Measurements from ENCODE around the gene TMEM170A. TPM values are rescaled to one million over a fixed set of nuclear protein-coding genes. Genes with fewer than 3 reads are reported as not detected.
A peak's percentile ranks its signal among the peaks of the same experiment; 100 is the strongest.

The TMEM170A gene
- total and polyA plus RNA-seq, 2 of the 13 experiments (the other 11 are each of a cell fraction or from before 2014, with no cell fraction given) = 35.7 to 39.7 TPM

DNA sequence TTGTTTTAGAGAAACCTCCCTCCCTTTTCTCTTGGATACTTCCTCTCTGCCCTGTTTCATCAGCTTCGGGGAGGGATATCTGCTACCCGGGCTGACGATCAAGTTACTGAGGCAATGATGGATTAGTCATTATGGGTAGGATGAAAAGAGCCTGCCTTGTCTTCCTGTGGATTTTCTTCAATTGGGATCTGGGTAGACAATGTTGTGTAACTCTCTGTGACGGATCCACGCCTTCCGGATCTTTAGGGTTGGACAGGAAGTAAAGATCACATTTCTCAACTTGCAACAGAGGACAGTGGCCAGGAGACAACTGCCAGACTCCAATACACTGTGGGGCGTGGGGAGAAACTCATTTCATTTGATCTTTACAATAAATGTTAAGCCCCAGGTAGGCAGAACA, 42.1 kb upstream of the TMEM170A start (continued):
- TF ChIP-seq, protein P1, sequence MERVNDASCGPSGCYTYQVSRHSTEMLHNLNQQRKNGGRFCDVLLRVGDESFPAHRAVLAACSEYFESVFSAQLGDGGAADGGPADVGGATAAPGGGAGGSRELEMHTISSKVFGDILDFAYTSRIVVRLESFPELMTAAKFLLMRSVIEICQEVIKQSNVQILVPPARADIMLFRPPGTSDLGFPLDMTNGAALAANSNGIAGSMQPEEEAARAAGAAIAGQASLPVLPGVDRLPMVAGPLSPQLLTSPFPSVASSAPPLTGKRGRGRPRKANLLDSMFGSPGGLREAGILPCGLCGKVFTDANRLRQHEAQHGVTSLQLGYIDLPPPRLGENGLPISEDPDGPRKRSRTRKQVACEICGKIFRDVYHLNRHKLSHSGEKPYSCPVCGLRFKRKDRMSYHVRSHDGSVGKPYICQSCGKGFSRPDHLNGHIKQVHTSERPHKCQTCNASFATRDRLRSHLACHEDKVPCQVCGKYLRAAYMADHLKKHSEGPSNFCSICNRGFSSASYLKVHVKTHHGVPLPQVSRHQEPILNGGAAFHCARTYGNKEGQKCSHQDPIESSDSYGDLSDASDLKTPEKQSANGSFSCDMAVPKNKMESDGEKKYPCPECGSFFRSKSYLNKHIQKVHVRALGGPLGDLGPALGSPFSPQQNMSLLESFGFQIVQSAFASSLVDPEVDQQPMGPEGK (CRISPR knock-in tag; IDR thresholded peaks at IDR 0.05) = peak; percentile 26; the same call in 1 of the 2 replicates
- TF ChIP-seq, protein P2, sequence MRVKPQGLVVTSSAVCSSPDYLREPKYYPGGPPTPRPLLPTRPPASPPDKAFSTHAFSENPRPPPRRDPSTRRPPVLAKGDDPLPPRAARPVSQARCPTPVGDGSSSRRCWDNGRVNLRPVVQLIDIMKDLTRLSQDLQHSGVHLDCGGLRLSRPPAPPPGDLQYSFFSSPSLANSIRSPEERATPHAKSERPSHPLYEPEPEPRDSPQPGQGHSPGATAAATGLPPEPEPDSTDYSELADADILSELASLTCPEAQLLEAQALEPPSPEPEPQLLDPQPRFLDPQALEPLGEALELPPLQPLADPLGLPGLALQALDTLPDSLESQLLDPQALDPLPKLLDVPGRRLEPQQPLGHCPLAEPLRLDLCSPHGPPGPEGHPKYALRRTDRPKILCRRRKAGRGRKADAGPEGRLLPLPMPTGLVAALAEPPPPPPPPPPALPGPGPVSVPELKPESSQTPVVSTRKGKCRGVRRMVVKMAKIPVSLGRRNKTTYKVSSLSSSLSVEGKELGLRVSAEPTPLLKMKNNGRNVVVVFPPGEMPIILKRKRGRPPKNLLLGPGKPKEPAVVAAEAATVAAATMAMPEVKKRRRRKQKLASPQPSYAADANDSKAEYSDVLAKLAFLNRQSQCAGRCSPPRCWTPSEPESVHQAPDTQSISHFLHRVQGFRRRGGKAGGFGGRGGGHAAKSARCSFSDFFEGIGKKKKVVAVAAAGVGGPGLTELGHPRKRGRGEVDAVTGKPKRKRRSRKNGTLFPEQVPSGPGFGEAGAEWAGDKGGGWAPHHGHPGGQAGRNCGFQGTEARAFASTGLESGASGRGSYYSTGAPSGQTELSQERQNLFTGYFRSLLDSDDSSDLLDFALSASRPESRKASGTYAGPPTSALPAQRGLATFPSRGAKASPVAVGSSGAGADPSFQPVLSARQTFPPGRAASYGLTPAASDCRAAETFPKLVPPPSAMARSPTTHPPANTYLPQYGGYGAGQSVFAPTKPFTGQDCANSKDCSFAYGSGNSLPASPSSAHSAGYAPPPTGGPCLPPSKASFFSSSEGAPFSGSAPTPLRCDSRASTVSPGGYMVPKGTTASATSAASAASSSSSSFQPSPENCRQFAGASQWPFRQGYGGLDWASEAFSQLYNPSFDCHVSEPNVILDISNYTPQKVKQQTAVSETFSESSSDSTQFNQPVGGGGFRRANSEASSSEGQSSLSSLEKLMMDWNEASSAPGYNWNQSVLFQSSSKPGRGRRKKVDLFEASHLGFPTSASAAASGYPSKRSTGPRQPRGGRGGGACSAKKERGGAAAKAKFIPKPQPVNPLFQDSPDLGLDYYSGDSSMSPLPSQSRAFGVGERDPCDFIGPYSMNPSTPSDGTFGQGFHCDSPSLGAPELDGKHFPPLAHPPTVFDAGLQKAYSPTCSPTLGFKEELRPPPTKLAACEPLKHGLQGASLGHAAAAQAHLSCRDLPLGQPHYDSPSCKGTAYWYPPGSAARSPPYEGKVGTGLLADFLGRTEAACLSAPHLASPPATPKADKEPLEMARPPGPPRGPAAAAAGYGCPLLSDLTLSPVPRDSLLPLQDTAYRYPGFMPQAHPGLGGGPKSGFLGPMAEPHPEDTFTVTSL (CRISPR knock-in tag; IDR thresholded peaks at IDR 0.05; ENCODE audit: borderline replicate concordance) = 0 out of 2 replicates have a peak, but pooled peaks have one; percentile 21
- TF ChIP-seq GATAD1 (CRISPR knock-in tag; IDR thresholded peaks at IDR 0.05) (0 out of 2 replicates have a peak, but pooled peaks have one; percentile 34), FOXP1 (IDR thresholded peaks at IDR 0.05) (no peak), FOXP1 (CRISPR knock-in tag; IDR thresholded peaks at IDR 0.05) (peak; percentile 15; the same call in 1 of the 2 replicates), ETV5 (CRISPR knock-in tag; IDR thresholded peaks at IDR 0.05; ENCODE audit: borderline replicate concordance) (peak; percentile 97), HDAC1 (CRISPR knock-in tag; IDR thresholded peaks at IDR 0.05) (peak; percentile 32; the same call in 1 of the 2 replicates), CEBPG (CRISPR knock-in tag; IDR thresholded peaks at IDR 0.05) (peak; percentile 93), CENPX (CRISPR knock-in tag; IDR thresholded peaks at IDR 0.05) (no peak), CBX5 (CRISPR knock-in tag; IDR thresholded peaks at IDR 0.05; ENCODE audit: borderline replicate concordance) (peak; percentile 23; the same call in 1 of the 2 replicates), GABPA (IDR thresholded peaks at IDR 0.05; ENCODE audit: low read depth, low read length) (peak; percentile 30; the same call in 1 of the 2 replicates), GABPA (CRISPR knock-in tag; IDR thresholded peaks at IDR 0.05; ENCODE audit: low read depth) (peak; percentile 85), ZNF788 (CRISPR knock-in tag; IDR thresholded peaks at IDR 0.05; ENCODE audit: borderline replicate concordance) (peak; percentile 34; the same call in 1 of the 2 replicates), EP300 (IDR thresholded peaks at IDR 0.05; ENCODE audit: low read depth in 2 of 2, low read length in 2 of 2) (peak in 1 of 2 experiments; percentile 64; a peak in 2 of 4 replicates), EP300 (CRISPR knock-in tag; IDR thresholded peaks at IDR 0.05; ENCODE audit: borderline replicate concordance) (no peak; the same call in 1 of the 2 replicates), YEATS2 (CRISPR knock-in tag; IDR thresholded peaks at IDR 0.05; ENCODE audit: borderline replicate concordance) (peak; percentile 58; the same call in 1 of the 2 replicates), FOXA3 (CRISPR knock-in tag; IDR thresholded peaks at IDR 0.05) (peak; percentile 67), HOXA3 (CRISPR knock-in tag; IDR thresholded peaks at IDR 0.05) (0 out of 2 replicates have a peak, but pooled peaks have one; percentile 22), ELF1 (CRISPR knock-in tag; IDR thresholded peaks at IDR 0.05) (peak; percentile 77)
- TF ChIP-seq, protein P3, sequence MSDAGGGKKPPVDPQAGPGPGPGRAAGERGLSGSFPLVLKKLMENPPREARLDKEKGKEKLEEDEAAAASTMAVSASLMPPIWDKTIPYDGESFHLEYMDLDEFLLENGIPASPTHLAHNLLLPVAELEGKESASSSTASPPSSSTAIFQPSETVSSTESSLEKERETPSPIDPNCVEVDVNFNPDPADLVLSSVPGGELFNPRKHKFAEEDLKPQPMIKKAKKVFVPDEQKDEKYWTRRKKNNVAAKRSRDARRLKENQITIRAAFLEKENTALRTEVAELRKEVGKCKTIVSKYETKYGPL (CRISPR knock-in tag; IDR thresholded peaks at IDR 0.05) = peak; percentile 94
- TF ChIP-seq, protein P4, sequence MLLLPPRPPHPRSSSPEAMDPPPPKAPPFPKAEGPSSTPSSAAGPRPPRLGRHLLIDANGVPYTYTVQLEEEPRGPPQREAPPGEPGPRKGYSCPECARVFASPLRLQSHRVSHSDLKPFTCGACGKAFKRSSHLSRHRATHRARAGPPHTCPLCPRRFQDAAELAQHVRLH (CRISPR knock-in tag; IDR thresholded peaks at IDR 0.05; ENCODE audit: borderline replicate concordance, low read depth) = no peak
- TF ChIP-seq, protein P5, sequence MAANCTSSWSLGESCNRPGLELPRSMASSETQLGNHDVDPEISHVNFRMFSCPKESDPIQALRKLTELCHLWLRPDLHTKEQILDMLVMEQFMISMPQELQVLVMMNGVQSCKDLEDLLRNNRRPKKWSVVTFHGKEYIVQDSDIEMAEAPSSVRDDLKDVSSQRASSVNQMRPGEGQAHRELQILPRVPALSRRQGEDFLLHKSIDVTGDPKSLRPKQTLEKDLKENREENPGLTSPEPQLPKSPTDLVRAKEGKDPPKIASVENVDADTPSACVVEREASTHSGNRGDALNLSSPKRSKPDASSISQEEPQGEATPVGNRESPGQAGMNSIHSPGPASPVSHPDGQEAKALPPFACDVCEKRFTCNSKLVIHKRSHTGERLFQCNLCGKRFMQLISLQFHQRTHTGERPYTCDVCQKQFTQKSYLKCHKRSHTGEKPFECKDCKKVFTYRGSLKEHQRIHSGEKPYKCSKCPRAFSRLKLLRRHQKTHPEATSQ (CRISPR knock-in tag; IDR thresholded peaks at IDR 0.05; ENCODE audit: borderline replicate concordance) = peak; percentile 63; the same call in 1 of the 2 replicates
